GM04503 (cell line): Measurements from ENCODE around the gene BSG.

ENCODE experiments used
- DNase-seq: peaks from one replicate; pipeline ENCODE4 v3.0.0-alpha.2; 2012; ENCODE audit warnings: low read depth

BSG gene

DNA sequence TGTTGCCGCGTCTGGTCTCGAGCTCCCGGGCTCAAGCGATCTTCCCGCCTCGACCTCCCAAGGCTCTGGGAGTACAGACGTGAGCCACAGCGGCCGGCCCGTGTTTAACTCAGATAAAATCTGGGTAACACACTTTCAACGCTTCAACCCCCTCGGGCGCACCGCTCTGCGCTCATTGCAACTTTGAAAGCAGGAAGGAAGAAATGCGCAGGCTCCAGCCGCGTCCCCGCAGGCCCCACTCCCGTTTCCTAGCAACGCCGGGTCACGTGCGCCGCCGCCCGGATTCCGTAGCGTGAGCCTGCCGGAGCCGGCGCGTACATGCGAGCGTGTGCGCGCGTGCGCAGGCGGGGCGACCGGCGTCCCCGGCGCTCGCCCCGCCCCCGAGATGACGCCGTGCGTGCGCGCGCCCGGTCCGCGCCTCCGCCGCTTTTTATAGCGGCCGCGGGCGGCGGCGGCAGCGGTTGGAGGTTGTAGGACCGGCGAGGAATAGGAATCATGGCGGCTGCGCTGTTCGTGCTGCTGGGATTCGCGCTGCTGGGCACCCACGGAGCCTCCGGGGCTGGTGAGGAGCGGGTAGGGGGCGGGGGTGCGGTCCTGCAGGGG, at the start of gene BSG:
TSS of gene BSG (plus strand) at position 457 of the 603 bp plus-strand sequence. CDS start at position 496, 39 bp downstream.
- DNase-seq = peak; percentile 70

DNA sequence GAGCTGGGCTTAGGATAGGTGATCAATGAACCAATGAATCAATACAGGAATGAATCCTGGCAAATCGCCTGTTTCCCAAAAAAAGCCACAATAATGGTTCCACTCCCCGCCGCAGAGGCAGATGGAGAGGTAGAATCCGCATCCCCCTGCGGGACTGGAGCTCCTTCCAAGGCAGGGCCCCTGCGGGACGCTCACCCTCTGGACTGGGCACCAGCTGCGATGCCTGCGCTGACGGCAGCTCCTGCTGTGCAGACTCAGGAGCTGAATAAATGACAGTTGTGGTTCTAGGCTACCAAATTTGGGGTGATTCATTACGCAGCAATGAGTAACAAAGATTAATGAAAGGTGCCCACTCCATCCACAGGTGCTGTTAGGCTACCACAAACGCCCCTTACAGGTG, 49.7 kb upstream of the BSG start:
- no peak for DNase-seq

DNA sequence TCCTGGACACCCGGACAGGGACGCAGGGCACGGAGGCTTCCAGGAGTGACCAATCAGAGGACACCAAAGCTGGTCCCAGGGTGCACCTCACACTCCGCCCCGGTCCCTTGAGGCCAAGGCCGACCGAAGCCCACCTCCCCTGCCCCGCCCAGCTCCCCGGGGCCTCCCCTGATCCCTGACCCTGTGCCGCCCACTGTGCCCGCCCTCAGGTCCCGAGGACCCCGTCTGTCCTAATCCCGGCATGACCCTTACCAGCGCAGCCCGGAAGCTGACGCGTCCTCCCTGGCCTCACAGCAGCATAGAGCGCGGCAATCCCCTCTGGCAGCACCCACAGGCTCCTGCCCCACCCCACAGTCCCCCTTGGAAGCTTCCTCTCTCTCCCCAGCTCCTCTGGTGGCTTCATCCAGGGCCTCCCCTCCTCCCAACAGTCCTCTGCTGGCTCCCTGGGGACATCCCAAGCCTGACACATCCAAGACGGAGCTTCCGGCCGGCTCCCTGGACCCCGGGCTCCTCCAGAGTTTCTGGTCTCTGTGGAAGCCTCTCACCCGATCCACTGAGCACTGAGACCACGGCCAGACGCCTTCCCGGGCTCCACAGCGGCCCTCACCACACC, 48.2 kb upstream of the BSG start:
- DNase-seq = no peak

DNA sequence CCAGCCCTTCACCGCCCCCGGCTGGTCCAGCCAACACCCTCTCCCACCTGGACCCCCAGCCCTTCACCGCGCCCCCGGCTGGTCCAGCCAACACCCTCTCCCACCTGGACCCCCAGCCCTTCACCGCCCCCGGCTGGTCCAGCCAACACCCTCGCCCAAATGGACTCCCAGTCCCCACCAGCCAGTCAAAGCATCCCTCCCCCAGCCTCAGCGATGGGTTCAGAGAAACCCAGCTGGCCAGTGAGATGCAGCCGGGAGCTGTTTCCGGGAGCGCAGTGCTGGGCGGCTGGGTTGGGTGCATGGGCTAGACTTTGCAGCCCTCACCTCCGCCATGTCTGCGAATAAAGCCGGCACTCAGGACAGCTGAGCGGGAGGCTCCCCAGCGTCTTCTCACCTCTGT, 47.4 kb upstream of the BSG start:
- no peak for DNase-seq

DNA sequence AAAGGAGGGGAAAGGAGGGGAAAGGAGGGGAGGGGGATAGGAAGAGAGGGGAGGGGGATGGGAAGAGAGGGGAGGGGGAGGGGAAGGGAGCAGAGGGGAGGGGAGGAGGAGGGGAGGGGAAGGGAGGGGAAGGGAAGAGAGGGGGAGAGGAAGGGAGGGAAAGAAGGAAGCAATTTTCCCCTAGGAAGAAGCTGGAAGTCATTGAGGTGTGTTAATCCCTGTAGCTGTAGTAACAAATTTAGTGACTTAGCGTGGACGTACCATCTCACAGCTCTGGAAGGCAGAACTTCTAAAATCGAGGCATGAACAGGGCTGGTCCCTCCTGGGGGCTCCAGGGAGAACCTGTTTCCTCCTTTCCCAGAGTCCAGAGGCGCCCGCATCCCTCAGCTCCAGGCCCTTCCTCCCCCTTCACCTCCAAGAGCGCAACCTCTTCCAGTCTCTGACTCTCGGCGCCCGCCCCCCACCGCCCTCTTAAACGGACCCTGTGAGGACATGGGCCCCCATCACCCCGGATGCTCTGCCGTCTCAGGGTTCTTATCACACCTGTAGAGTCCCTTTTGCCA, 46.5 kb upstream of the BSG start:
- no peak for DNase-seq

DNA sequence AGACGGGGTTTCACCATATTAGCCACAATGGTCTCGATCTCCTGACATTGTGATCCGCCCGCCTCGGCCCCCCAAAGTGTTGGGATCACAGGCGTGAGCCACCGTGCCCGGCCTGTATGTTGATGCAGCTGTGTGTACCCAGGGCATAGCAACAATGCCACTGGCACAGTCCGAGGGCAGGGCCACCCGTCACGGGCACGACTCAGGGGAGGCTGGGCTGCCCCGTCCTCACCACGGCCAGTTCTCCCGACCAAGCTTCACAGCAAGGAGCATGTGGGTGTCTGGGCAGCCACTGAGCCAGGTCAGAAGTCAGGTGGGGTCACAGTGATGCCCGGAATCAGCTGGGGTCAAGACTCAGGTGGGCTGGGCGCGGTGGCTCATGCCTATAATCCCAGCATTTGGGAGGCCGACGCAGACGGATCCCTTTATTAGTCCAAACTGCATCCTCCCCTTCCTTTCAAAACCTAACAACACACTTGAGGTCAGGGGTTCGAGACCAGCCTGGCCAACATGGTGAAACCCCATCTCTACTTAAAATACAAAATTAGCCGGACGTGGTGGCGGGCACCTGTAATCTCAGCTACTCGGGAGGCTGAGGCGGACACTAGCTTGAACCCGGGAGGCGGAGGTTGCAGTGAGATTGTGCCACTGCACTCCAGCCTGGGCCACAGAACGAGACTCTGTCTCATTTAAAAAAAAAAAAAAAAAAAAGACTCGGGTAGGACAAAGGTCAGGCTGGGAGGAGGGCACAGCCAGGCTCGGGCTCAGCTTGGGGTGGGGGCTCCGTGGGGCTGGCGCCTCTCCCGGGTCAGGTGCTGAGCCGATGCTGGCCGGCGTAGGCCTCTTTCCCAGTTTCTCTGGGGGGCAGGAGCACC, 42.0 kb upstream of the BSG start:
- DNase-seq = no peak

DNA sequence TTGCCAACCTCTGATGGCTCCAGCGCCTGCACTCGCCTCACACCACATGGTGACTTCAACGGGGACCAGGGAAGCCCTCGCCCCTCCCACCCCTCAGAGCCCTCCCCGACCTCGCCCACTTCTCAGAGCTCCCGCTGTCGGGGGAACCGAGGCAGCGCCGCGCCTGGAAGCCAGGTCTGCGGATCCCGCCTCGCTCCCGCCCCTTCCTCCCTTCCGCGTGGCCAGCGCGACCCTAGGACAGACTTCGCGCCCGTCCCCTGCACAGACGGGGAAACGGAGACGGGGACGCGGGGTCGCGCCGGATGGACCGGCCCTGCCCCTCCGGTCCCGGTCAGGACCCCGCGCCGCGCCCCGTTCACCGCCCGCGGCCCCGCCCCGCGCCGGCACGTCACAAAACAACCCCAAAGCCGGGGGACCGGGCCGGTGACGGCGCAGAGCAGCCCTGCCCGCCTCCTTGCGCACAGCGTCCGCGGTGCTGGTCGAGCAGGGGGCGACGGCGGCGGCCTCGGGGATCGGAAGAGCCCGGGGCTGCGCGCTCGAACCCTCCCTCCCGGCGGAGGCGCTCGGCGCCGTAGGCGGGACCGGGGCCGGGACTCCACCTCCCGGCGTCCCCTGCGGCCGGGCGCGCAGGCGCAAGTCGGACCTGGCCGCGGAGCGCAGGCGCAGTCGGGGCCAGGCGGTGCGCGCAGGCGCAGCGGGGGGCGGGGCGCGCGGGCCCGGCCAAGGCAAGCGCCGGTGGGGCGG, 41.2 kb upstream of the BSG start:
- no peak for DNase-seq

DNA sequence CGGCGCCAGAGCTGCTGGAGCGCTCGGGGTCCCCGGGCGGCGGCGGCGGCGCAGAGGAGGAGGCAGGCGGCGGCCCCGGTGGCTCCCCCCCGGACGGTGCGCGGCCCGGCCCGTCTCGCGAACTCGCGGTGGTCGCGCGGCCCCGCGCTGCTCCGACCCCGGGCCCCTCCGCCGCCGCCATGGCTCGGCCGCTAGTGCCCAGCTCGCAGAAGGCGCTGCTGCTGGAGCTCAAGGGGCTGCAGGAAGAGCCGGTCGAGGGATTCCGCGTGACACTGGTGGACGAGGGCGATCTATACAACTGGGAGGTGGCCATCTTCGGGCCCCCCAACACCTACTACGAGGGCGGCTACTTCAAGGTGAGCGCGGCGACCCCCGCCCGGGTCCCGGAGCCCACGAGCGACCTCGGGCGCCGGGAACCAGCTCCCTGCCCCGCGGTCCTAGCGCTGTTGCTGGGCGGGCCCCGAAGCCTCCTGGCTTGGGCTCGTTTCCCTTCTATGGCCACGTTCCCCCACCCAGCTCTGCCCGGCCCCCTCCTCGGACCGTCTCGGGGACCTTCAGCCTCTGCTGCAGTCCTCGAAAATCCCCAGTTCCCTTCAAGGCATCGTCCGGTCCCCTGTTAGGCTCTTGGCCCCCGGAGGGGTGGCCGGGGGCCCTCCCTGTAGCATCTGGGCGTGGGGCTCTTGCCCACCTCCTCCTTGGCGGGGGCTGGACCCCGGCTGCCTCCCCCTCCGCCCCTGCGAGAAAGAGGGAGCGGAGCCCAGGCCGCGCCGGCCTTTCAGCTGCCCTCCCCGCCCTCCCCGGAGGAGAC, 40.4 kb upstream of the BSG start, which contains the start of gene CDC34:
TSS of gene CDC34 (plus strand) at position 8 of the 808 bp plus-strand sequence. CDS start at position 180, 172 bp downstream.
- no peak for DNase-seq

DNA sequence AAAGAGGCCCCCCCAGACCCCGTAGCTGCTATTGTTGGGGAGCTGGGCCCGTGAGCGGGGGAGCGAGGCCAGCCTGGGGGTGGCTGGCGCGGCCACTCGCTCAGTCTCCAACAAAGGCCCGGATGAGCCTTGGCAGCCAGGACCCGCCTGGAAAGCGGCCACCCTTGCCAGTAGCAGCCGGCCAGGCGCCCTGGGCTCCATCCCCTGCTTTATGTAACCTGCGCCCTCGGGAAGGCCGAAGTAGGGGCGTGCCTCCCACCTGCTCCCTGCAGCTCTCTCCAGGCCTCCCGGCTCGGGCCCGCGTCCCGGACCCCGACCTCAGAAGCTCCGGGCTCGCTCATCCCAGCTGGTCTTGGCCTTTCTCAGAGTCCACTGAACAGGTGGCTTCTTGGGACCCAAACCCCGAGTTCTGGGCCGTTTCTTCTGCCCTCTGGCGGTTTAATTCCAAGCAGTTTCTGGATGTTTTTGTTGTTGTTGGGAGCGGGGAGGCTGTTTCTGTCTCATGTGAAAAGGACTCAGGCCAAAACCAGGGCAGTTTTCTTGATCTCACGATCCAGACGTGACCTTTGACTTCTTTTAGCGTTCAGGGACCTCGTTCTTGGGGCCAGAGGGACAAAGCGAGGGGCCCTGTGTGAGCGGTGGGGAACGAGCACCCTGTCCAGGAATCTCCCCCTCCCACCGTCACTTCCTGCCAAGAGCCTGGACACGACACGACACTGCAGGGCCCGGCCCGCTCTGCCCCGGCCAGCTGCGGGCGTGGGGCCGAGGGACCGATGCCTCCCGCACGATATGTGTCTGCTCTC, 39.6 kb upstream of the BSG start:
- peak; percentile 36 for DNase-seq

DNA sequence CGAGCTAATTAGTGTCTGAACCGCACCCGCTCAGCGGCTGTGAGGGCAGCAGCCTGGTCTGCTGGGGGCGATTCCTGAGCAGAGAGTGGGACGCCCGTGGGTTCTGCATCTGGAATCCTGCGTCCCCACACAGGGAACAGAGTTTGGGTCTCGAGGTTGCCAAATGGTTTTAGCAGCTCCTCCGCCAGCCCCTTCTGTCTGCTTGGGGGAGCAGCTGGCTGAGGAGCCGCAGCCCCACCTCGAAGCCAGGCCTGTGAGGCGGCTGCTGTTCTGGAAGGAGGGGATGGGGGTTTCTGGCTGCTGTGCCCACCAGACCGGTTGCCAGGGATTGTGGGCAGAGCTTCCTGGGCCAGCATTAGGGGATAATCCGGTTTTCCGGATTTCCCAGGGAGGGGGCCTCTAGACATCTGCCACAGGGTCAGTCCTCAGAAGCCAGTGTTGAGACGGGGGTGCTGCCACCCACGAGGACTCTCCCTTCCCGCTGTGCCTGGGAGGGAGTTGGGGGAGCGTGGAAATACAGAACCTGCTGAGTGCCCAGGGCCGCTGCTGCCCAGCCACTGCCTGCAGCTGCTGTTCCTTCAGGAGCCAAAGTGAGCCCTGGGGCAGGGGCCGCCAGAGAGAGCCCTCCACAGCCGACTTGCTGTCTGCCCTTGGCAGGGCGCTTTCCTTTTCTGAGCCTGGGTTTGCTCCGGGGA, 38.9 kb upstream of the BSG start:
- no peak for DNase-seq

DNA sequence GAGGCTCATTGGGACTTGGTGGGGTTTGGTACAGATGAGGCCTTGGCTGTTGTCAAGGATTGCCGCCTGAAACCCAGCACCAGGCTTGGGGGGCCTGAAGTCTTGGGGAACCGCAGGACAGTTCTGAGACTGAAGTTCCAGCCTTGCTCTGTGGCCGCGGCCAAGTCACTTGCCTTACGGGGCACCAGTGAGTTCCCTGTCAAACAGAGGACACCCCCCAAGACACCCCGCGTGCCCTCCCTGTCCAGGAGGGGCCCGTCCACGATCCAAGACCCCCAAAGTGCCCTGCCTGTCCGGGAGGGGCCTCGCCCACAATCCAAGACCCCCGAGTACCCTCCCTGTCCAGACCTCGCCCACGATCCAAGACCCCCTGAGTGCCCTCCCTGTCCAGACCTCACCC, 38.3 kb upstream of the BSG start:
- DNase-seq = no peak

DNA sequence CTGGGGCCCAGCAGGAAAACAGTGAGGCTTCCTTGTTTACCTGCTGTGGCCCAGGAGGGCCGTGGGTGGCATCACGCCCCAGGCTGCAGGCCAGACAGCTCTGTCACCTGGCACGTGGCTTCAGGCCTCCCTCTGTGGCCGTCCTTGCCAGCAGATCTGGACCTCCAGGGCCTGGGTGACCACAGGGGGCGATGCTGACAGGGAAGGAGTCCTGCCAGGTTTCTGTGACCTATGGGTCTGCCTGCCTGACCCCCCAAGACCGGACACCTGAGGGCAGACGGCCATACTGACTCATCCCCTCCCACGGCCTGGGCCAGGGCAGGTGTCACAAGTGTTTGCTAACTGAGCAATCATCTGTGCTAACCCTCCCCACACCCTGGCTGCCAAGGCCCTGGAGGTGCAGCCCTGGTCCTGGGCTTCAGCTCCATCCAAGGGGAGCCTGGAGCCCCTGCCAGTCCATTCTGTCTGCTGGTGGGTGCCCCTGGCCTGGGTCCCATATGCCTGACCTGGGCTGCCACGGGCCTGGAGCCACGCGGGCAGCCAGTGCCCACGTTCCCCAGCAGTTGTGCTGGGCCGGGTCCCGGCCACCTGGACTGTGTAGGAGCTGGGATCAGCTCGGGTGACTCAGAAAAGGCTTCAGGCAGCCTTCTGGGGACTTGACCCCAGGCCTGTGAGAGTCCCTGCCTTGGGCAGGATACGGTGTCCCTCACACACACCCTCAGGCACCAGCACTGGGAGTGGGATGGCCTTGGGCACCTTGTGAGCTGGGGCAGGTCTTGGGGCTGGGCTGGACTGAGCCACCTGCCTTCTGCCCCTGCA, 37.2 kb upstream of the BSG start:
- no peak for DNase-seq

DNA sequence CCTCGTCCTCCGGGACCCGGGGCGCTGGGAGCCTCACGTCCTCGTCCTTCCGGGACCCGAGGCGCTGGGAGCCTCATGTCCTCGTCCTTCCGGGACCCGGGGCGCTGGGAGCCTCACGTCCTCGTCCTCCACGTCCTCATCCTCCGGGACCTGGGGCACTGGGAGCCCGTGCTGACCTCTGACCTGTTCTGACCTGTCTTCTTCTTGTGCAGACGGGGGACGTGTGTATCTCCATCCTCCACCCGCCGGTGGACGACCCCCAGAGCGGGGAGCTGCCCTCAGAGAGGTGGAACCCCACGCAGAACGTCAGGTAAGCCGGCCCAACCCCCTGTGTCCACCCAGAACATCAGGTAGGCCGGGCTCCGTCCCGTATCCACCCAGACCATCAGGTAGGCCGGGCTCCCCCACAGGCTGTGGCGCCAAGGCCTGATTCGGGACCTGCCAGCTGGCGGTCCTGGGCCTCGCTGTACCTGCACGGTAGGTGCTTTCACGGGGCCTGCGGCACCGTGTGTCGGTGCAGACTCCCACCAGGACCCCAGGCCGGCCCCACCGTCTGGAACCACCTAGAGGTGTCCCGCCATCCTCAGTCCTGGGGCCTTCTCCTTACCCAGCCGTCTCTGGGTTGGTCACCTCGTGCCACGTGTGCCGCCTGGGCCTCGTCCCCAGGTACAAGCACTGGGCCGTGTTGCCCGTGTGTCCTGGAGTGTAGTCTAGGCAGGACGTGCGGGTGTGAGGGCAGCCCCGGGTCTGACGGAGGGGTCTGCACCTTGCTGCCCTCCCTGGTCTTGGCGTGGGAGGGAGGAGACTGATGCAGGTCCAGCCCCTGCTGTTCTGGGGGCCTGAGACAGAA, 36.1 kb upstream of the BSG start:
- DNase-seq = no peak

DNA sequence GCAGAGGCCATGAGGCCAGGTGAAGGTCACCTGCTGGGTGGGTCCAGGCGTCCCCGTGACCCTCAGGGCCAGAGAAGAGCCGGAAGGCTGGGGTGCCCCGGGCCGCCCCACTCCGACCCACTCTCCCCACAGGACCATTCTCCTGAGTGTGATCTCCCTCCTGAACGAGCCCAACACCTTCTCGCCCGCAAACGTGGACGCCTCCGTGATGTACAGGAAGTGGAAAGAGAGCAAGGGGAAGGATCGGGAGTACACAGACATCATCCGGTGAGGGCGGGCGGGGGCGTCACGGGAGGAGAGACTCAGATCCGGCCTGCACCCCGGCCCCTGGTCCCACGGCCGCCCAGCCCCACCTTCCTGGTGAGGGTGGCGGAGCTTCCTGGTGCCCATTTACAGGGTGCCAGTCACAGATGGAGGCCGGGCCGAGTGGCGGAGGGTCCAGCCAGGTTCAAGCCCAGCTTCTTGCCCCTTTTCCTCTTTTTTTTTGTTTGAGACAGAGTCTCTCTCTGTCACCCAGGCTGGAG, 35.5 kb upstream of the BSG start:
- no peak for DNase-seq

DNA sequence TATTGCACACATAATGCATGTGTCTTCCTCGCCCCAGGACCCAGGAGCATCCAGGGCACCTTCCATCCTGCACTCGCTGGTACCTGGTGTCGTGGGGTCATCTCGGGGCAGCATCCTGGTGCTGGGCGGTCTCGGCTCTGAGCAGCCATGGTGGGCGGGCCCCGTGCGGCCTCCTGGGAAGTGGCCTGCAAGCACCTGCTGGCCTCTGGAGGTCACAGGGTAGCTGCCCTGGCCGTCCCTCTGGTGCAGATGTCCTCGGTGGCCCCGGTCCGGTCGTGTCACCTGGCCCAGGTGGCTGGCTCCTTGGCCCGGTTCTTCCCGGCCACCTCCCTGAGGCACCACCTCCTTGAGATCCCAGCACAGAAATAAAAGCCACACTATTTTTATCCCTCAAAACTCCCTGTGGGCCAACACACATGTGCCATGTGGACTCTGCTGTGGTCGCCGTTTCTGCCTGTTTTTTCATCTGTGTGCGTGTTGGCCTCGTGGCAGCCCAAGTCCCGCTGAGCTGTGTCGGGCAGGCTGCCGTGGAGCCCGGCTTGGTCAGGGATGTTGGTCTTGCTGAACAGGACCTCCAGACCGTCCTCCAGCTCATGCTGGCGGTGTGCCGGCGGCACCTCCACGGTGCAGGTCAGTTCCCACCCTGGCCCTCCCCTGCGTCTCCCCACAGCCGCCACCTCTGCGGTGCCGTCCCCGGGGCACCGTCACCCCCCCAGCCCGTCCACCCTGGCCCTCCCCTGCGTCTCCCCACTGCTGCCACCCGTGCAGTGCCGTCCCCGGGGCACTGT, 33.6 kb upstream of the BSG start:
- DNase-seq = no peak

DNA sequence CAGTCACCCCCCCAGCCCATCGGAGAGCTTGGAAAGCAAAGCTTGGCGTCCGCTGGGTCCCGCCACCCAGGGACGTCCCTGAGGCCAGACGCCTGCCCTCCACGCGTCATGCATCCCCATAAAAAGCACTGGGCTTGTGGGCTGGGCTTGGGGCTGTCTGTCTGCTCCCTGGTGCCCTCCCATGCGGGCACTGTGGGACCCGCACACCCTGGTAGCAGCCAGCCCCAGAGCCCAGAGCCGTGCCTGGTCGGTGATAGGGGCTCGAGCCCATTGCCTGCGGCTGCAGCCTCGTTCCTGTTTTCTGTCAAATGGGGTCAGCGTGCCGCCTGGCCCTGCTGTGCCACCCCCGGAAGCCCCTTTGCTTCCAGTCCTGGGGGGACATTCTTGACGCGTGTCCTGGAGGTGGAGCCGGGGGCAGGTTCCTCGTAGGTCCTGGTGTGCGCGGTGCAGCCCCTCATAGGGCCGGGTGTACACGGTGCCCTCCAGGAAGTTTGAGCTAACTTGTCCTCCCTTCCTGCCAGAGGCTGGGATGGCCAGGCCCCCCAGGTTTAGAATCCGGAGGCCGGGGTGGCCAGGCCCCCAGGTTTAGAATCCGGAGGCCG, 32.9 kb upstream of the BSG start:
- DNase-seq = no peak
